ENCODE data around the gene BCAS3. TPM values are rescaled to one million over a fixed set of nuclear protein-coding genes. Genes with fewer than 3 reads are reported as not detected.

Gene BCAS3
- total RNA-seq, 1 donor from 2014 or later = 12.5 TPM

- intact Hi-C loops (cut with micrococcal nuclease) = no loop called here
These were observed 385.9 kb downstream of the BCAS3 start for GRCh38 chr17:61063528-61063927.

- intact Hi-C loops (cut with micrococcal nuclease) = loop anchor here (2.0 kb wide), 1 partner anchor 74 kb away; no protein-coding TSS in a partner anchor
These were observed 386.7 kb downstream of the BCAS3 start for GRCh38 chr17:61064087-61064951.

- intact Hi-C loops (cut with micrococcal nuclease) = loop anchor here (2.0 kb wide), 1 partner anchor 73 kb away; no protein-coding TSS in a partner anchor
These were observed 387.7 kb downstream of the BCAS3 start for GRCh38 chr17:61065263-61065773.

- intact Hi-C loops (cut with micrococcal nuclease) = no loop called here
These were observed 388.4 kb downstream of the BCAS3 start for GRCh38 chr17:61066062-61066461.

GRCh38 chr17:61070649-61071048, 393.0 kb downstream of the BCAS3 start:
- intact Hi-C loops (cut with micrococcal nuclease) = no loop called here

- intact Hi-C loops (cut with micrococcal nuclease) = no loop called here
These were observed 395.0 kb downstream of the BCAS3 start for GRCh38 chr17:61072648-61073047.

GRCh38 chr17:61073131-61073530, 395.5 kb downstream of the BCAS3 start:
- intact Hi-C loops (cut with micrococcal nuclease) = no loop called here

GRCh38 chr17:61073799-61074513, 396.3 kb downstream of the BCAS3 start:
- intact Hi-C loops (cut with micrococcal nuclease) = no loop called here

GRCh38 chr17:61075988-61076387, 398.3 kb downstream of the BCAS3 start:
- intact Hi-C loops (cut with micrococcal nuclease) = no loop called here

GRCh38 chr17:61076621-61077031, 399.0 kb downstream of the BCAS3 start:
- intact Hi-C loops (cut with micrococcal nuclease) = no loop called here

- intact Hi-C loops (cut with micrococcal nuclease) = no loop called here
These were observed 404.3 kb downstream of the BCAS3 start for GRCh38 chr17:61081959-61082358.

- intact Hi-C loops (cut with micrococcal nuclease) = no loop called here
These were observed 406.6 kb downstream of the BCAS3 start for GRCh38 chr17:61084260-61084659.

- intact Hi-C loops (cut with micrococcal nuclease) = no loop called here
These were observed 409.4 kb downstream of the BCAS3 start for GRCh38 chr17:61087024-61087423.

- intact Hi-C loops (cut with micrococcal nuclease) = no loop called here
These were observed 410.9 kb downstream of the BCAS3 start for GRCh38 chr17:61088556-61088955.

- intact Hi-C loops (cut with micrococcal nuclease) = no loop called here
These were observed 413.4 kb downstream of the BCAS3 start for GRCh38 chr17:61091096-61091495.

- intact Hi-C loops (cut with micrococcal nuclease) = no loop called here
These were observed 420.1 kb downstream of the BCAS3 start for GRCh38 chr17:61097781-61098180.

- intact Hi-C loops (cut with micrococcal nuclease) = no loop called here
These were observed 428.7 kb downstream of the BCAS3 start for GRCh38 chr17:61106354-61106753.

GRCh38 chr17:61116577-61116976, 438.9 kb downstream of the BCAS3 start:
- intact Hi-C loops (cut with micrococcal nuclease) = no loop called here

- intact Hi-C loops (cut with micrococcal nuclease) = no loop called here
These were observed 440.3 kb downstream of the BCAS3 start for GRCh38 chr17:61117983-61118382.

- intact Hi-C loops (cut with micrococcal nuclease) = no loop called here
These were observed 441.2 kb downstream of the BCAS3 start for GRCh38 chr17:61118871-61119270.

GRCh38 chr17:61122326-61122913, 444.8 kb downstream of the BCAS3 start:
- intact Hi-C loops (cut with micrococcal nuclease) = no loop called here

- intact Hi-C loops (cut with micrococcal nuclease) = no loop called here
These were observed 446.9 kb downstream of the BCAS3 start for GRCh38 chr17:61124562-61124961.

Data from T-helper 2 cell treated with Interferon-gamma antibody and Interleukin-4, amounts not matched to agents 100 ng/mL and 5 ng/mL, for 36 hours (primary cell).